HEK293T (cell line): ENCODE results near the gene FBRSL1.

Source experiments
- CTCF ChIA-PET: fragments of 350-600 bp; formaldehyde crosslinking; extraction: SDS; loops from one replicate; lab custom pipeline; 2021; ENCODE audit warnings: antibody characterized with exemption, inconsistent platforms; lab: Yijun Ruan, JAX
- POLR2A ChIA-PET: fragments of 350-600 bp; formaldehyde crosslinking; extraction: SDS; loops from one replicate; lab custom pipeline; 2020; ENCODE audit warnings: antibody characterized with exemption, inconsistent platforms; lab: Yijun Ruan, JAX
- DNase-seq: peaks from one replicate; pipeline ENCODE4 v3.0.0; 2012; ENCODE audit warnings: mixed read lengths; ENCODE audit errors: extremely low spot score
- ARNT ChIP-seq: fragments of 450-650 bp; IDR thresholded peaks from 2 replicates; pipeline ENCODE4 v1.6.1; 2017; ENCODE audit warnings: mild to moderate bottlenecking
- BHLHE40 ChIP-seq: fragments of 450-650 bp; IDR thresholded peaks from 2 replicates; pipeline ENCODE4 v1.6.1; 2016; ENCODE audit warnings: mild to moderate bottlenecking, moderate library complexity, borderline replicate concordance
- CTBP1 ChIP-seq: fragments of 450-650 bp; IDR thresholded peaks from 2 replicates; pipeline ENCODE4 v1.6.1; 2016; ENCODE audit warnings: borderline replicate concordance
- ELF4 ChIP-seq: fragments of 450-650 bp; IDR thresholded peaks from 2 replicates; pipeline ENCODE4 v1.6.1; 2017; ENCODE audit warnings: antibody characterized with exemption
- FOXA1 ChIP-seq: fragments of 450-650 bp; IDR thresholded peaks from 2 replicates; pipeline ENCODE4 v1.6.1; 2016; ENCODE audit warnings: mild to moderate bottlenecking
- FOXK2 ChIP-seq: fragments of 450-650 bp; IDR thresholded peaks from 2 replicates; pipeline ENCODE4 v1.6.1; 2016; ENCODE audit warnings: mild to moderate bottlenecking
- FOXM1 ChIP-seq: fragments of 450-650 bp; IDR thresholded peaks from 2 replicates; pipeline ENCODE4 v1.6.1; 2017; ENCODE audit warnings: mild to moderate bottlenecking, borderline replicate concordance
- HDGF ChIP-seq: fragments of 450-650 bp; IDR thresholded peaks from 2 replicates; pipeline ENCODE4 v1.6.1; 2017; ENCODE audit warnings: antibody characterized with exemption, borderline replicate concordance
- L3MBTL2 ChIP-seq: fragments of 450-650 bp; conservative IDR thresholded peaks from 2 replicates; pipeline ENCODE4 v1.6.1; 2016; ENCODE audit warnings: mild to moderate bottlenecking
- LEF1 ChIP-seq: fragments of 450-650 bp; IDR thresholded peaks from 2 replicates; pipeline ENCODE4 v1.6.1; 2017; ENCODE audit warnings: mild to moderate bottlenecking, borderline replicate concordance
- NFRKB ChIP-seq: fragments of 450-650 bp; IDR thresholded peaks from 2 replicates; pipeline ENCODE4 v1.6.1; 2016; ENCODE audit warnings: mild to moderate bottlenecking, moderate library complexity
- PKNOX1 ChIP-seq: fragments of 450-650 bp; IDR thresholded peaks from 2 replicates; pipeline ENCODE4 v1.6.1; 2016
- SP1 ChIP-seq: fragments of 450-650 bp; IDR thresholded peaks from 2 replicates; pipeline ENCODE4 v1.6.1; 2017
- SUZ12 ChIP-seq: fragments of 450-650 bp; IDR thresholded peaks from 2 replicates; pipeline ENCODE4 v1.6.1; 2016; ENCODE audit warnings: mild to moderate bottlenecking
- TARDBP ChIP-seq: fragments of 450-650 bp; IDR thresholded peaks from 2 replicates; pipeline ENCODE4 v1.6.1; 2016
- ZNF384 ChIP-seq: fragments of 450-650 bp; IDR thresholded peaks from 2 replicates; pipeline ENCODE4 v1.6.1; 2016

Gene FBRSL1

GRCh38 chr12:132449565-132450417 lies 40.2 kb upstream of the FBRSL1 start:
- POLR2A ChIA-PET = no interaction called here
- TF ChIP-seq HDGF = no peak
- no peak for TF ChIP-seq FOXM1
- no peak for TF ChIP-seq L3MBTL2
- no peak for TF ChIP-seq NFRKB
- no peak for TF ChIP-seq FOXA1
- no peak for TF ChIP-seq ZNF384
- no peak for DNase-seq
- CTCF ChIA-PET = no interaction called here

GRCh38 chr12:132450418-132451171 lies 39.4 kb upstream of the FBRSL1 start:
- TF ChIP-seq FOXM1 = no peak
- TF ChIP-seq LEF1 = no peak
- TF ChIP-seq SUZ12 = no peak
- no peak for TF ChIP-seq BHLHE40
- TF ChIP-seq L3MBTL2 = no peak
- no peak for TF ChIP-seq FOXA1
- TF ChIP-seq FOXK2 = no peak
- TF ChIP-seq SP1 = no peak
- no peak for DNase-seq
- ChIA-PET POLR2A (no interaction called here), CTCF (no interaction called here)

- CTCF ChIA-PET = no interaction called here
- TF ChIP-seq L3MBTL2 = no peak
- TF ChIP-seq LEF1 = no peak
- no peak for TF ChIP-seq HDGF
- no peak for TF ChIP-seq NFRKB
- TF ChIP-seq FOXK2 = no peak
- TF ChIP-seq PKNOX1 = no peak
- no peak for TF ChIP-seq ZNF384
- TF ChIP-seq FOXA1 = no peak
- no peak for DNase-seq
- POLR2A ChIA-PET = no interaction called here
Observed at GRCh38 chr12:132451172-132451835, 38.6 kb upstream of the FBRSL1 start.

- CTCF ChIA-PET = no interaction called here
- DNase-seq = no peak
- POLR2A ChIA-PET = no interaction called here
- no peak for TF ChIP-seq SP1
- no peak for TF ChIP-seq ELF4
- TF ChIP-seq BHLHE40 = no peak
- TF ChIP-seq FOXM1 = no peak
- no peak for TF ChIP-seq CTBP1
- no peak for TF ChIP-seq HDGF
- no peak for TF ChIP-seq L3MBTL2
- no peak for TF ChIP-seq ZNF384
- no peak for TF ChIP-seq ARNT
Observed at GRCh38 chr12:132451836-132452195, 38.1 kb upstream of the FBRSL1 start.

GRCh38 chr12:132452596-132453350 lies 37.2 kb upstream of the FBRSL1 start:
- TF ChIP-seq FOXA1 (no peak), FOXK2 (no peak), SP1 (no peak)
- no peak for DNase-seq
- POLR2A ChIA-PET = no interaction called here
- CTCF ChIA-PET = no interaction called here

- DNase-seq = no peak
- TF ChIP-seq FOXA1 (no peak), FOXK2 (no peak), ELF4 (no peak), ARNT (no peak), L3MBTL2 (no peak), LEF1 (no peak), SP1 (no peak), SUZ12 (no peak), PKNOX1 (no peak), BHLHE40 (no peak), FOXM1 (no peak), HDGF (no peak), NFRKB (no peak), TARDBP (no peak), ZNF384 (no peak), CTBP1 (no peak)
- CTCF ChIA-PET = no interaction called here
- POLR2A ChIA-PET = no interaction called here
Observed at GRCh38 chr12:132453361-132454192, 36.4 kb upstream of the FBRSL1 start.
